Right forelimb (tissue), 1 donor: ENCODE measurements around the gene FOXJ1.

ENCODE experiments used
- DNase-seq: peaks from one replicate; pipeline ENCODE4 v3.0.0-alpha.2; 2018

Gene FOXJ1

DNA sequence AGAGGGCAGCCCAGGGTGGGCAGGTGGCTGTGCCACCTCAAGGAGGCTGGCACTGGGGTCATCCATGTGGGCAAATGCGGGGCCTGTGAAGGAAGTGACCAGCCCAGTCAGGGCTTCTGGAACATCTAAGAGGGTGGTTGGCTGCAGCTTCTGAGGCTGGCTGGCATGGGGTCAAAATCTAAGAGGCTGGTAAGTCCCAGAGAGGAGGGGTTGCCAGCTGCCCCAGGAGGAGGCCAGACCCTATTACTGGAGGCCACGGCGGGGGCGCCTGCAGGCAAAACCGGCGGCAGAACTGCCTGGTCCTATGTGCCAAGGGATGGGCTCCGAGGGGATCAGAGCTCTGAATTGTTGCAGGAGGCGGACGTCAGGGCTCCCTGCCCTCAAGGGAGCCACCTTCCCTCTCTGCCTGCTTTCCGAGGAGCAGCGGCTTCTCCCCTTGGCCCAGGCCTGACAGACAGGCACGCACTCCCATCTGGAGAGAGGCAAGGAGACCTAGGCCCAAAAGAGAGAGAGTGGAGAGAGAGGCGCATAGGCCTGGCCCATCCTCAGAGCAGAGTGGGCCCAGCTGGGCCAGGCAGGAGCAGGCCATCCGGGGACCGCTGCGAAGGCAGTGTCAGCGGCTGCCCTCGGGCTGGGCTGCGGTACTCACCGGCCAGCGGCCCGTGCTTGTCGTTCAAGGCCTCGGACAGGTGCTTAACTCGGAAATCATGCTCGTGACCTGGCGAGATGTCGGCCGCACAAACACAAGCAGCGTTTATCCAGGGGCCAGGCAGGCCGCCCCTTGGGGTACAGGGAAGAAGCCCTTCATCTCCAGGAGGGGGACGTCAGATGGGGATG lies 51.1 kb downstream of the FOXJ1 start:
- no peak for DNase-seq

DNA sequence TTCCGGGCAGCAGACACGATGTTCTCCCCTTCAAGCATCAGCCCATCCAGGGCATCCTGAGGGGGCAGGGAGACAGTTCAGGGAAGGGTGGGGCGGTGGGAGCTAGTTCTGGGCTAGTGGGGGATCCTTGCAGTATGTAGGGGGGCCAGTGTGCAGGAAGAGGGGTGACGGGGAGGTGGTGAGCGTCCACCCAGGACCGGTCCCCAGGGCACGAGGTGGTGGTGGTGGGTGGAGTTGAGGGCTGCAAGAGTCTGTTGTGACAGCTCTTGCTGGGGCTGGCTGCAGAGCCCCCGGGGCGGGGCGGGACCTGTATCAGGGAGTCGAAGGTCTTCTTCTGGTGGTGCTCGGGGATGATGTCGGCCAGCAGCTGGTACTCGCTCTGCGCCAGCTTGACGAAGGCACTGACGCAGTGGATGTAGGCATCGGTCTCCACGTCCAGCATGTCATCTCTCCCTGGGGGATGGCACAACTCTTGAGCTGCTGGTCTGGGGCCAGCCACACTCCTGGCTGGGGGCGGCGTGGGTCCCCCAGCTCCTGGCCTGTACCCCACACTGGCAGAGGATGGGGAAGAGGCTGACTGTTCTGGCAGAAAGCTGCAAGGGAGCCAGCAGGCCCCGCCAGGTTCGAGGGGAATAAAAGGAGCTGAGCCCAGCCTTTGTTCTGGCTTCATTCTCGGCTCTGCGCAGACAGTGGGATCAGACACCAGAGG lies 52.0 kb downstream of the FOXJ1 start:
- no peak for DNase-seq

DNA sequence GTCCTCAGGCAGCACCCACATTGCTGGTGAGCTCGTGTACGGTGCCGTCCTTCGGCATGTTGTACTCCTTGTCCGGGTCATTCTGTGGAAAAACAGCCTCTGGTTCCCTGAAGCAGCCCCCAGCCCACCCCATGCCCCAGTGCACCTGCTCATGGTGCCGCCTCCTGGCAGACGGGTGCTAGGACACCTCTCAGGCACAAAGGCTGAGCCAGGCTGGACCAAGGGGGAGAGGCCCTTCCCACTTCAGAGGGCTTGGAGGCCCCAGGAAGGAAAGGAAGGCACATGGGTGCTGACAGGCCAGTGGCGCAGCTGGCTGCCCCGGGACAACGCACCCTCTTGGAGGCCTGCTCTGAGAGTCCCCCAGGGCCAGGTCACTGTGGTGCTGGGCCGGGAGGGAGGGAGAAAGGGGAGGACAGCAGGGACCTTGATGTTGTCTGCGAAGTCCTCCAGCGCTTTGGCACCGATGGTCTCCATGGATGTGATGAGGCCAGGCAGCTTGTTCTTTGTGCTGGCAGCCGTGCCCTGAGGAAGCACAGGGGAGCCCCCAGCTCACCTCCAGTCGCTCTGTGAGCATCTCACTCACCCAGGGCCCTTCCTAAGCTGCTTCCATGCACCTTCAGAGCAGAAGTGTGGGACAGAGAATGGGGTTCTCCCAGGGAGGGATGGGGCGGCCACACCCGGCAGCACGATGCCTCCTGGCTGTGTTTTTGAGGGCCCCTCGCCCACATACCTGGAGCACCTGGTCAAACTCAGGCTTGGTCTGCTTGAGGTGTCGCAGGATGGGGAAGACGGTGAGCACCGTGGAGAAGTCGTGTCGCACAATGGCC lies 52.8 kb downstream of the FOXJ1 start:
- no peak for DNase-seq

DNA sequence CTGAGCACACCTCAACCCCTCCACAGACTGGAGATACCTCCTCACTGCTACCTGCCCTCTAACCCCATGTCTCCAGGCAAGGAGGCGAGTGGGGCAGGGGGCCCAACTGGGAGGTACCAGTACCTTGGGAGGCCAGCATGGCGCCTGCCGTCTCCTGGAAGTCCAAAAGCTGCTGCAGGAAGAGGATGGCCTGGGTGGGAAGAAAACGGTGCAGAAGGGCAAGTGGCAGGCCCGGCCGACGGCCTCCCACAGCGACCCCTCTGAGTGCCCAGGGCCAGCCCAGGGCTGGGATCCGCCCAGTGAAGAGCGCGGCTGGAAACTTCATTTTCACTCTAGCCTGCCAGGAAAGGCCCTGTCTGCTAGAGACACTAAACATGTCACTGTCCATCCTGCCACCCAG lies 53.5 kb downstream of the FOXJ1 start:
- DNase-seq = no peak

DNA sequence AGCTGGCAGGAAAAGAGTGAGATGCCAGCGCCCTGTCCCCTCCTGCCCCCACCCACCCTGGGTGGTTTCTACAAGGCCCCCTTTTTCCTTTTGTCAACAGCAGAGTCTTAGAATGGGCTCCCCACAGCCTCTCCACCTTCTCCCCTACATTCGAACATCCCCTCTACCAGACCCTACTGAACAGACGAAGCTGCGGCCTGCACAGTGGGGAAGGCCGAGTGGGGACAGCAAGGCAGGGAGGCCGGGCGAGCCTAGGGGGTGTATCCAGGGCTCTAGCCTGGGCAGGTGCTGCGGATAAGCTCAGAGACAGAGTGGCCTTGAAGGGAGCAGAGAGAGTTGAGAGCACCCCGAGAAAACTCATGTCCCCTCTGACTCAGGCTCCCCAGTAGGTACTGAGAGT lies 54.7 kb downstream of the FOXJ1 start:
- no peak for DNase-seq
